ENCODE measurements around the gene ABCB6.
"Not testable (repeated sequence)": the region's sequence is repeated elsewhere in the genome, so short reads cannot be mapped to it uniquely, and the experiment has no call there.

Gene ABCB6

DNA sequence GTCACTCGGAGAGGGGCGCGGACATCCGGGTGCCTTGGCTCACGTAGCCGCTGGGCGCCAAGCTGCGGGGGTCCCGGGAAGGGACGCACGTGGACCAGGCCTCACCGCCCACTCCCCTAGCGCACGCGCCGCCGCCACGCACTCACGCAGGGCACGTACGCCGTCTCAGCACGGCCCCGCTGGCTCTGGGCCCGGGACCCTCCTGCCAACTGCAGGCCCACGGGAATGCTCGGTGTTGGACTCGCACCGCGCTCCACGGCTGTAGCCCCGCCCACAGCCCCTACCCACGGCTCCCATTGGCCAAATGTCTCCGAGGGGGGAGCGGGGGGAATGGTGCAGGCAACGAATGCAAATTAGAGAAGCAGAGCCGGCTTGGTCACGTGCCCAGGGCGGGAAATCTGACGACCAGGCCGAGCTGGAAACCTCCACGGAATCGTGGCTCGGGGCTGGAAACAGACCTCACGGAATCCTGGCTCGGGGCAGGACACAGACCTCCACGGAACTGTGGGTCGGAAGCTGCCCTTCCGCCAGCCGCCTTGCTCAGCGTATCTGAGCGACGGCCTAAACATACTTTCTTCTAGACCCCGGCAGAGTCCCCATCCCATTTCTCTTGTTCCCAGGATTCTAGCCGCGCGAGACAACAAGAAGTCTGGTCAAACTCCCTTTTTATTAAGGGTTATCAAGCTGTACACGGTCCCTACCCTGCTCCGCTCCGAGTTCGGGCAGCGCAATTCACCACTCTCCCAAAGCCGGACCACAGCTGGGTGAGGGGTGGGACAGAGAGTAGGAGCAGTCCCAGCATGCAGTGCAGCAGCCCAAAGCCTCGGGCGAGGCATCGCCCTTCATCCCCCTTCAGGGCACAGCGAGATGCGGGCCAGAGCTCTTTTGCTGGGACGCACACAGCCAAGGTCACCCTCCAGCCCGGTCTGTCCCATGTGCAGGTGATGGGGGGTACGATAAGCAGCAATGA lies at the start of gene ABCB6:
ABCB6 (minus strand) TSS at position 227 of the 970 bp plus-strand sequence. CDS start 285 bp downstream, outside the sequence.
- peak; percentile 83 to 87 for DNase-seq (ENCODE audit: low read depth in 2 of 2)

- DNase-seq (ENCODE audit: low read depth in 2 of 2) = no peak
Observed at GRCh38 chr2:219268294-219268693, 49.5 kb upstream of the ABCB6 start.

- DNase-seq (ENCODE audit: low read depth in 2 of 2) = no peak
Observed at GRCh38 chr2:219266886-219267285, 48.1 kb upstream of the ABCB6 start.

GRCh38 chr2:219266232-219266631 lies 47.5 kb upstream of the ABCB6 start:
- DNase-seq (ENCODE audit: low read depth in 2 of 2) = no peak

GRCh38 chr2:219261024-219261855 lies 42.5 kb upstream of the ABCB6 start:
- no peak for DNase-seq (ENCODE audit: low read depth in 2 of 2)

- DNase-seq (ENCODE audit: low read depth in 2 of 2) = not testable (repeated sequence)
Observed at GRCh38 chr2:219258942-219259341, 40.2 kb upstream of the ABCB6 start.

DNA sequence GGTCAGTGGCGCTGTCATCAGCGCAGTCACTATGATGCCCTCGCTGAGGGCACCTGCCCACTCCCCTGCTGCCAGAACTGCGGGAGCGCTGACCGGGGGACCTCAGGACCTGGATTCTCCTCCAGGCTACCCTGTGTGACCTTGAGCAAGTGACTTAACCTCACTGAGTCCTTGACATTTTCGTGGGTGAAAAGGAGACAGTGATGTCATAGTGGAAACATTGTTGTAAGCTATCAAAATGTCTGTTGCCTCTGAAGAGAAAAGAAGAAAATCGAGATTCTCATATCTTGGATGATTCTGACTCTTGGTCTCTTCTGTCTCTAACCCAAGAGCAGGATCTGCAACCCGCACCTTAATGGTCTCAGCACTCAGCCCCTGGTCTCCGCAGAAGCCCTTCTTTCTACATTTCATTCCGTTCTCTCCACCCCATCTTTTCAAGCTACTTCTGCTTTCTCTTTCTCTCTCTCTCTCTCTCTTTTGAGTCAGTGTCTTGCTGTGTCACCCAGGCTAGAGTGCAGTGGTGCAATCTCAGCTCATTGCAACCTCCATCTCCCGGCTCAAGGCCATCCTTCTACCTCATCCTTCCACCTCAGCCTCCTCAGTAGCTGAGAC lies 35.9 kb upstream of the ABCB6 start:
- DNase-seq (ENCODE audit: low read depth in 2 of 2) = peak in 1 of 2 donors; percentile 22

- peak; percentile 88 to 92 for DNase-seq (ENCODE audit: low read depth in 2 of 2)
Observed at GRCh38 chr2:219253753-219254589, 35.2 kb upstream of the ABCB6 start, which contains the start of gene TUBA4A. Gene TUBA4A (minus strand): TSS chr2:219253918. CDS start chr2:219253858, 60 bp downstream.

- peak in 1 of 2 donors; percentile 30 for DNase-seq (ENCODE audit: low read depth in 2 of 2)
Observed at GRCh38 chr2:219252900-219253752, 34.4 kb upstream of the ABCB6 start, which contains the start of gene TUBA4B. Gene TUBA4B (plus strand): TSS chr2:219253243. CDS start chr2:219253408, 165 bp downstream.

GRCh38 chr2:219252570-219252899 lies 33.8 kb upstream of the ABCB6 start:
- DNase-seq (ENCODE audit: low read depth in 2 of 2) = peak in 1 of 2 donors; percentile 33

- DNase-seq (ENCODE audit: low read depth in 2 of 2) = no peak
Observed at GRCh38 chr2:219252084-219252483, 33.3 kb upstream of the ABCB6 start.

DNA sequence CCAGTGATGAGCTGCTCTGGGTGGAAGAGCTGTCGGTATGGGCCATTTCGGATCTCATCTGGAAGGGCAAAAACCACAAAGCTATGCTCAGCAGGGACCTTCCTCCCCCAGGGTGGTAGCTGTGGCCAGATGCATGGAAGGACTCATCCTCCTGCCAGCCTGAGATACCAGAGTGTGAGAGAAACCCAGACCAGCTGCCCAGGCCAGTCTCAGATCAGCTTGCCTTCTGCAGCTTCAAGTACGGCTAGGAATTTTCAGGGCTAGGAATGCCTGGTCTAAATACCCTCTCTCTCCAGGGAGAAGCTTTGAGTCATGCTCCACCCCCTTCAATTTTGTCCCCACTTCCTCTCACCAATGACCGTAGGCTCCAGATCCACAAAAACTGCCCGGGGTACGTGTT lies 32.9 kb upstream of the ABCB6 start:
- DNase-seq (ENCODE audit: low read depth in 2 of 2) = no peak

DNA sequence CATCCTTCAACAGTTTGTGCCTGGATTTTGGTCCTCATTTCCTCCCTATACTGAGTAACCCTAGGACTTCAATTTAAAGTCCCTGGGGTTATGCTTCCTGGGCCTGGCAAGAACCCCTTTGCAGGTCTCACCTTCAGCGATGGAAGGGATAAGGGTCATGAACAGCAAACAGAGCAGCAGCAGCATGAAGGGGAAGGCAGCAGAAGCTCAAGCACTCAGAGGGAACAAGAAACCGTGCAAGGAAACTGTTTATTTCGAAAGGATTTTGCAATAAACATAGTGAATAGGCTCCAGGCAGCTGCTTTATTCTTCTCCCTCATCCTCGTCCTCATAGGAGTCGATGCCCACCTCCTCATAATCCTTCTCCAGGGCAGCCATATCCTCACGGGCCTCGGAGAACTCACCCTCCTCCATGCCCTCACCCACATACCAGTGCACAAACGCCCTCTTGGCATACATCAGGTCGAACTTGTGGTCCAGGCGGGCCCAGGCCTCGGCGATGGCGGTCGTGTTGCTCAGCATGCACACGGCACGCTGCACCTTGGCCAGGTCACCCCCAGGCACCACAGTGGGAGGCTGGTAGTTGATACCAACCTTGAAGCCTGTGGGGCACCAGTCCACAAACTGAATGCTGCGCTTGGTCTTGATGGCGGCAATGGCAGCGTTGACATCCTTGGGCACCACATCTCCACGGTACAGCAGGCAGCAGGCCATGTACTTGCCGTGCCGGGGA lies 31.5 kb upstream of the ABCB6 start:
- DNase-seq (ENCODE audit: low read depth in 2 of 2) = no peak

DNA sequence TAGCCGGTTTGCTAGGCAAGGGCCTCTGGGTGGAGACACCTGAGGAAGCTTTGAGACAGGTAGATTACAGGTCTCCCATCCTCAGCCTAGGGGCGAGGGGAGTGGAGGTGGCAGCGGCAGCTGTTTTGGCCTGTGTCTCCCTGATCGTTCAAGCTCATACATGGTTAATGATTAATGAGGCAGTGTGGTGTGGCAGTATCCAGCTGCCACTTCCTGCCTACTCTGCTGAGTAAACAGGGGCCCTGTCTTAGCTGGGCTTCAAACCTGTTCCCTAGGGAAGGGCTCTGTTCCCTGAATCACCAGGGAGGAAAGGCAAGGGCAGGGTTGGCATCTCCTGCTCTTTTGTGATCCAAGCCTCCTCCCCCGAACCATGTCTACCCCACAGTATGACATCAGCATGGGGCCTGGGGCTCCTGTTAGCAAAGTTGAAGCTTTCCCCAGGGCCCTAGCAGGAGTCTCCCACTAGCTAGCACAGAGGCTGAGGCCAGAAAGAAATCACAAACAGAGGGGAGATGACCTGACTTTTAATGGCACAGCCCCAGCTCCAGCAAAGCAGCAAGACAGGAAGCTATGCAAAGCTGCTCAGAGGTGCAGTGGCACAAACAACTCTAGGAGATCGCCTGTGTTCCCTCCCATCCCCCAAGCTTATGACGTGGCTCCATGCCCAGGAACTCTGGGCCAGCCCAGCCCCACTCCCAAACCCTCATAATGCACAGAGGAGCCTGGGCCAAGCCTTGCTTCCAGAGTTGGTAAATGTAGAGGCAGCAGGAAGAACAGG lies 30.6 kb upstream of the ABCB6 start:
- peak in 1 of 2 donors; percentile 8 for DNase-seq (ENCODE audit: low read depth in 2 of 2)

- DNase-seq (ENCODE audit: low read depth in 2 of 2) = no peak
Observed at GRCh38 chr2:219248845-219249202, 30.1 kb upstream of the ABCB6 start.

DNA sequence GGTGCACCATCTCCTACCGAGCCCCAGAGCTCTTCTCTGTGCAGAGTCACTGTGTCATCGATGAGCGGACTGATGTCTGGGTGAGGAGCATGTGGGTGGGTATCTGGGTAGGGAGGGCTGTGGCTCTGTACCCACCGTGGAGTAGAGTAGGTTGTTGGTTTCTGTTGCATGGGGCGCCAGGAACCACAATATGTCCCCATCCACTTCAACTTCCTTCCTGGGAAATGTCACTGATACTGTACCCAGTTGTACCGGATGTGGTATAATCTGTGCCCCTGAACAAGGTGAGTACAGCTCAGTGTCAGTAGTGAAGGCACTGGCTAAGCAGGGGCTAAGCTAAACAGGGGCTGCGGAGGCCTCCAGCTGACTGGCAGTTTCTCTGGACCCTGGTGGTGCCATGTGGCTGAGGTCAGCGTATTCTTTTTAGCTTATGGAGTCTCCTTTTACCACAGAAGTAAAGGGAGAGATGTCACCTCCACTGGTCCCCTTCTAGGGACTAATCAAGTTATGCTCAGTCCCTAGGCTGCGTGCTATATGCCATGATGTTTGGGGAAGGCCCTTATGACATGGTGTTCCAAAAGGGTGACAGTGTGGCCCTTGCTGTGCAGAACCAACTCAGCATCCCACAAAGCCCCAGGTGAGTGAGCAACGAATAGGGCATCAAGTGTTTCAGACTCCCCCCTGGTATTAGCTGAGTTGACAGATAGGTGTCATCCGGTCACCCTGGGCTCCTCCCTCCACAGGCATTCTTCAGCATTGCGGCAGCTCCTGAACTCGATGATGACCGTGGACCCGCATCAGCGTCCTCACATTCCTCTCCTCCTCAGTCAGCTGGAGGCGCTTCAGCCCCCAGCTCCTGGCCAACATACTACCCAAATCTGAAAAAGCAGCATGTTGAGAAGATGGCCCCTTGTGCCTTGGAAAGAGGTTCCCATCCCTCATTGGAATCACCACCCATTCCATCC lies 29.2 kb upstream of the ABCB6 start:
- peak; percentile 33 to 57 for DNase-seq (ENCODE audit: low read depth in 2 of 2)

GRCh38 chr2:219246559-219246958 lies 27.8 kb upstream of the ABCB6 start:
- DNase-seq (ENCODE audit: low read depth in 2 of 2) = no peak

GRCh38 chr2:219245899-219246230 lies 27.1 kb upstream of the ABCB6 start:
- no peak for DNase-seq (ENCODE audit: low read depth in 2 of 2)

All from stimulated activated CD4-positive, alpha-beta T cell treated with anti-CD3 and anti-CD28 coated beads, Interleukin-1b, Interleukin-23, amount 100 ng/mL, for 4 hours (primary cell).